ENCODE measurements around the gene SHOC2. TPM values are rescaled to one million over a fixed set of nuclear protein-coding genes. Genes with fewer than 3 reads are reported as not detected.

SHOC2 gene
- total RNA-seq (2014; rRNA removed; shearing (Covaris generic)) (64.6 and 65.3 TPM in 2 replicates), polyA plus RNA-seq (2016; fragmentation: Nextera tagmentation; extraction: Ambion mirVana) (67.7 and 68.0 TPM in 2 replicates)

GRCh38 chr10:110919349-110919931 is at the start of gene SHOC2:
SHOC2 (plus strand) TSS chr10:110919604; CDS start chr10:110964359, 44,755 bp downstream.
- H3K27ac ChIP-seq, result peak within 1 kb of the TSS; percentile 99
- H3K9me2 ChIP-seq (ENCODE audit: insufficient read depth), result no peaks in the 10 kb centered on the region
- H3K4me3 ChIP-seq, result peak within 1 kb of the TSS; percentile 87
- peaks cover 62% of the 10 kb centered on the region for H3K4me1 ChIP-seq (ENCODE audit: insufficient read depth)
- H3K79me2 ChIP-seq (ENCODE audit: insufficient read depth), result peaks cover 46% of the 10 kb centered on the region
- in situ Hi-C loops (cut with MboI), result no loop called here
- H2AFZ ChIP-seq, result peak within 1 kb of the TSS; percentile 86
- H3K4me2 ChIP-seq (ENCODE audit: unreplicated experiment), result peak within 1 kb of the TSS; percentile 93
- 0 to 1% methylated on average over 13 to 54 of the region's 61 CpGs for WGBS, 2 experiments (ENCODE audit: low coverage in 1 of 2, low lambda C conversion rate in 2 of 2, missing lambda C conversion rate in 2 of 2)
- TF ChIP-seq EZH2 (IDR thresholded peaks at IDR 0.05; ENCODE audit: insufficient read depth, poor library complexity, severe bottlenecking) (no peak), EZH2phosphoT487 (IDR thresholded peaks at IDR 0.05; ENCODE audit: insufficient read depth, low read depth) (no peak)
- 0 out of 2 replicates have a peak, but pooled peaks cover 10% of the 10 kb centered on the region for H4K20me1 ChIP-seq (ENCODE audit: insufficient read depth)
- peak within 1 kb of the TSS; percentile 97 for H3K9ac ChIP-seq
- peaks cover 30% of the 10 kb centered on the region for H3F3A ChIP-seq (ENCODE audit: insufficient read depth)
- DNase-seq, result peak; percentile 88
- no peaks in the 10 kb centered on the region for H3K9me3 ChIP-seq (ENCODE audit: low read depth)
- no peaks in the 10 kb centered on the region for H3K27me3 ChIP-seq (replicated peaks; ENCODE audit: insufficient read depth)
- H3K36me3 ChIP-seq (ENCODE audit: low read depth), result no peaks in the 10 kb centered on the region

- in situ Hi-C loops (cut with MboI), result no loop called here
- H4K20me1 ChIP-seq (ENCODE audit: insufficient read depth), result no peaks in the 10 kb centered on the region
- peak overlapping the region; percentile 88 for H3K9ac ChIP-seq
- H3K36me3 ChIP-seq (ENCODE audit: low read depth), result no peaks in the 10 kb centered on the region
- H3K27ac ChIP-seq, result peak overlapping the region; percentile 77
- H3K4me2 ChIP-seq (ENCODE audit: unreplicated experiment), result peak overlapping the region; percentile 90
- H3F3A ChIP-seq (ENCODE audit: insufficient read depth), result peaks cover 14% of the 10 kb centered on the region
- peaks cover 39% of the 10 kb centered on the region for H3K79me2 ChIP-seq (ENCODE audit: insufficient read depth)
- H3K9me3 ChIP-seq (ENCODE audit: low read depth), result no peaks in the 10 kb centered on the region
- no peaks in the 10 kb centered on the region for H3K9me2 ChIP-seq (ENCODE audit: insufficient read depth)
- no peaks in the 10 kb centered on the region for H3K27me3 ChIP-seq (replicated peaks; ENCODE audit: insufficient read depth)
- H2AFZ ChIP-seq, result peak overlapping the region; percentile 84
- WGBS, 2 experiments (ENCODE audit: low coverage in 1 of 2, low lambda C conversion rate in 2 of 2, missing lambda C conversion rate in 2 of 2), result 9 to 14% methylated on average over 13 of the region's 13 CpGs
- no peak for TF ChIP-seq EZH2phosphoT487 (IDR thresholded peaks at IDR 0.05; ENCODE audit: insufficient read depth, low read depth)
- no peak for TF ChIP-seq EZH2 (IDR thresholded peaks at IDR 0.05; ENCODE audit: insufficient read depth, poor library complexity, severe bottlenecking)
- H3K4me1 ChIP-seq (ENCODE audit: insufficient read depth), result peaks cover 36% of the 10 kb centered on the region
- DNase-seq, result peak; percentile 74
- H3K4me3 ChIP-seq, result peak overlapping the region; percentile 95
Observed at GRCh38 chr10:110870823-110871297, 48.5 kb upstream of the SHOC2 start.

- 1 to 4% methylated on average over 32 to 47 of the region's 47 CpGs for WGBS, 2 experiments (ENCODE audit: low coverage in 1 of 2, low lambda C conversion rate in 2 of 2, missing lambda C conversion rate in 2 of 2)
- no peak for TF ChIP-seq EZH2 (IDR thresholded peaks at IDR 0.05; ENCODE audit: insufficient read depth, poor library complexity, severe bottlenecking)
- TF ChIP-seq EZH2phosphoT487 (IDR thresholded peaks at IDR 0.05; ENCODE audit: insufficient read depth, low read depth), result no peak
- Histone ChIP-seq H3K27me3 (replicated peaks; ENCODE audit: insufficient read depth) (no peaks in the 10 kb centered on the region), H3K4me2 (ENCODE audit: unreplicated experiment) (peak within 1 kb of the TSS; percentile 90), H4K20me1 (ENCODE audit: insufficient read depth) (no peaks in the 10 kb centered on the region), H3K36me3 (ENCODE audit: low read depth) (no peaks in the 10 kb centered on the region), H3K27ac (peak within 1 kb of the TSS; percentile 77), H3K4me3 (peak within 1 kb of the TSS; percentile 95), H3K9me2 (ENCODE audit: insufficient read depth) (no peaks in the 10 kb centered on the region), H3K9me3 (ENCODE audit: low read depth) (no peaks in the 10 kb centered on the region), H3K4me1 (ENCODE audit: insufficient read depth) (peaks cover 30% of the 10 kb centered on the region), H3K9ac (peak within 1 kb of the TSS; percentile 88), H2AFZ (peak within 1 kb of the TSS; percentile 84), H3F3A (ENCODE audit: insufficient read depth) (peaks cover 14% of the 10 kb centered on the region), H3K79me2 (ENCODE audit: insufficient read depth) (peaks cover 45% of the 10 kb centered on the region)
- DNase-seq, result peak; percentile 98
- in situ Hi-C loops (cut with MboI), result no loop called here
Observed at GRCh38 chr10:110871298-110872084, 47.9 kb upstream of the SHOC2 start, which contains the start of gene PDCD4. PDCD4 (plus strand) TSS chr10:110871928; CDS start chr10:110876028, 4,100 bp downstream.

All from GM23248 (cell line).